Heart right ventricle (tissue), 16 donors: Measurements from ENCODE around the gene GRAP2. TPM values are rescaled to one million over a fixed set of nuclear protein-coding genes. Genes with fewer than 3 reads are reported as not detected.

ENCODE experiments used
- ATAC-seq, 8 donors: fragments of 200-7000 bp; cut with Tn5 transposase; one replicate each; pipeline ENCODE4 v1.9.1; 2020; ENCODE audit warnings: mild to moderate bottlenecking in 8 of 8, moderate library complexity in 8 of 8, moderate number of reproducible peaks in 1 of 8
- DNase-seq, 2 donors: peaks; one replicate each; pipeline ENCODE4 v3.0.0-alpha.2; 2020
- H3K27ac ChIP-seq, 10 donors: fragments of 200-600 bp; sonication (generic) in 2 of 10; one replicate each; pipeline versions ENCODE4 v1.5.0 to v1.8.0; 2020 to 2022; ENCODE audit warnings: mild to moderate bottlenecking in 3 of 10
- H3K27me3 ChIP-seq, 7 donors: fragments of 200-600 bp; one replicate each; pipeline ENCODE4 v1.8.0; 2021 to 2022; ENCODE audit warnings: mild to moderate bottlenecking in 2 of 7
- H3K36me3 ChIP-seq, 9 donors: fragments of 200-600 bp; sonication (generic) in 1 of 9; one replicate each; pipeline versions ENCODE4 v1.5.0 to v1.8.0; 2020 to 2022; ENCODE audit warnings: mild to moderate bottlenecking in 2 of 9
- H3K4me1 ChIP-seq, 9 donors: fragments of 200-600 bp; sonication (generic) in 1 of 9; one replicate each; pipeline versions ENCODE4 v1.5.0 to v1.8.0; 2020 to 2022; ENCODE audit warnings: mild to moderate bottlenecking in 4 of 9
- H3K4me3 ChIP-seq, 10 donors: fragments of 200-600 bp; sonication (generic) in 2 of 10; one replicate each; pipeline versions ENCODE4 v1.5.0 to v1.8.0; 2020 to 2022; ENCODE audit warnings: mild to moderate bottlenecking in 7 of 10, moderate library complexity in 2 of 10
- H3K9me3 ChIP-seq, 11 donors: fragments of 200-600 bp in 10 of 11; sonication (generic) in 2 of 11; one replicate each; pipeline versions ENCODE4 v1.5.0 to v1.8.0; 2013 to 2022; ENCODE audit warnings: mild to moderate bottlenecking in 2 of 11, control low read depth in 1 of 11, moderate library complexity in 1 of 11
- CTCF ChIP-seq, 9 donors: fragments of 200-600 bp; sonication (generic) in 2 of 9; IDR thresholded peaks; one replicate each; pipeline versions ENCODE4 v1.5.0 to v1.8.0; 2021 to 2022; ENCODE audit warnings: antibody characterized with exemption in 9 of 9, mild to moderate bottlenecking in 5 of 9, moderate library complexity in 1 of 9
- WGBS, 2 donors: extraction: QIAGEN DNeasy Blood & Tissue Kit; methylation state at CpG; one replicate each; pipeline ENCODE4 v1.1.7; 2013; ENCODE audit warnings: inconsistent platforms in 1 of 2; 5-methylcytosine and 5-hydroxymethylcytosine counted together
- intact Hi-C, 10 donors: fragments of 100-400 bp; cut with DNase I; formaldehyde crosslinking; loops; one replicate each; pipeline versions ENCODE4 v1.11.1 to v1.14.2; 2022
- polyA plus RNA-seq, 2 donors: library from polyadenylated mRNA; stranded (reverse); fragments of 200-250 nt; gene quantifications; one replicate each; pipeline ENCODE4 v1.2.3, GENCODE V29; 2013
- total RNA-seq, 10 donors: library from RNA; stranded (reverse); fragmentation: NEBNext Ultra II Directional in 3 of 10; extraction: Animal tissue kit (Norgen Biotek cat#: 25700) in 3 of 10; gene quantifications; one replicate each; pipeline versions ENCODE4 v1.2.1 to v1.2.4, GENCODE V29; 2021 to 2023
- donor health status: Arrhythmogenic right ventricular cardiomyopathy.
- donor health status: ischemic (EF 13 %, LVEDD 7.1; RV severe dilation, severe dysfunction).
- donor health status: healthy with polysubstance abuse.
- donor health status: DM: no; HTN: yes; CAD: no.
- donor health status: DM: no; HTN: no; CAD: no.
- donor health status: ischemic (EF 25% LVEDD 6.9; RV normal size, moderate dysfunction).
- donor health status: ischemic (EF 25% LVEDD 5.7; RV mildly dilated, moderate dysfunction).
- donor health status: healthy.
- donor health status: DM: yes; HTN: yes; CAD: no.
- donor health status: Ischemic cardiomyopathy.
- donor health status: ischemic (EF 35%, LVEDD 5.7; RV mildly dilated, moderate dysfunction).
- donor health status: nonischemic (EF 11% LVEDD 7.7; RV severe dilation, severe dysfunction).
- donor health status: DM: yes; HTN: yes; CAD: no.
- donor health status: PGD.
- donor health status: ischemic (EF 29% LVEDD 5.4; RV normal size, mild dysfunction).
- donor health status: nonischemic (EF 23%, LVEDD 6.1; RV moderate dilation, normal function).

The GRAP2 gene
- total and polyA plus RNA-seq, 12 donors, result 0.19 to 5.6 (median 0.60) TPM

GRCh38 chr22:39931251-39931650 is 30.4 kb downstream of the GRAP2 start:
- Histone ChIP-seq H3K27me3 (peaks cover 0 to 81% (median 51%) of the 10 kb centered on the region in 7 donors), H3K4me1 (peaks cover 0 to 31% (median 0%) of the 10 kb centered on the region in 9 donors), H3K9me3 (no peaks in the 10 kb centered on the region), H3K36me3 (no peaks in the 10 kb centered on the region), H3K4me3 (no peak overlapping the region), H3K27ac (no peak overlapping the region)
- ATAC-seq (no peak), DNase-seq (no peak)
- intact Hi-C loops, result loop anchor here in 2 of 10 donors (5.0 to 10.0 kb wide), 2 partner anchors 94 to 379 kb away; no protein-coding TSS in a partner anchor
- no peak for TF ChIP-seq CTCF (IDR thresholded peaks at IDR 0.05)
- WGBS, 2 donors, result 67 to 76% methylated on average over 2 of the region's 2 CpGs

DNA sequence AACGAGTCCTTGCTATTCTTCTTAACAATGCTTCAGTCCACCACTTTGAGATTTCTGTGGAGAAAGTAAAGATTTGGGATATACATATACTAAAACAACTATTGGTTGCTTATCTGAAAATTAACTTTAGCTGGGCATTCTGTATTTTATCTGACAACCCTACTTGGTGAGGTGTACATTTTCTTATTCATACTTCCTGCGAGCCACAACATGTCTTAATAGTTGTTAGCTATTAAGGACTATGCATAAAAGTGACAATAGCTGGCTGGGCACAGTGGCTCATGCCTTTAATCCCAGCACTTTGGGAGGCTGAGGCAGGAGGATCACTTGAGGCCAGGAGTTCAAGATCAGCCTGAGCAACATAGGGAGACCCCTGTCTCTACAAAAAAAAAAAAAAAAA is 31.3 kb downstream of the GRAP2 start:
- 68 to 75% methylated on average over 2 of the region's 2 CpGs for WGBS, 2 donors
- TF ChIP-seq CTCF (IDR thresholded peaks at IDR 0.05), result no peak
- H3K4me1 ChIP-seq, result peaks cover 0 to 32% (median 0%) of the 10 kb centered on the region in 9 donors
- no peak for ATAC-seq
- peaks cover 0 to 79% (median 44%) of the 10 kb centered on the region in 7 donors for H3K27me3 ChIP-seq
- no peaks in the 10 kb centered on the region for H3K9me3 ChIP-seq
- no peak overlapping the region for H3K4me3 ChIP-seq
- no peak for DNase-seq
- no peaks in the 10 kb centered on the region for H3K36me3 ChIP-seq
- no peak overlapping the region for H3K27ac ChIP-seq
- intact Hi-C loops, result loop anchor here in 3 of 10 donors (2.0 to 10.0 kb wide), 3 partner anchors 93 to 380 kb away; no protein-coding TSS in a partner anchor

GRCh38 chr22:39932918-39933649 is 32.2 kb downstream of the GRAP2 start:
- peaks cover 0 to 77% (median 46%) of the 10 kb centered on the region in 7 donors for H3K27me3 ChIP-seq
- H3K4me1 ChIP-seq, result peaks cover 0 to 32% (median 0%) of the 10 kb centered on the region in 9 donors
- peak in 7 of 9 donors; percentile 47 to 69 (median 55) for TF ChIP-seq CTCF (IDR thresholded peaks at IDR 0.05)
- H3K4me3 ChIP-seq, result no peak overlapping the region
- ATAC-seq, result no peak
- intact Hi-C loops, result loop anchor here in 3 of 10 donors (2.0 to 10.0 kb wide), 3 partner anchors 92 to 381 kb away; no protein-coding TSS in a partner anchor
- H3K9me3 ChIP-seq, result no peaks in the 10 kb centered on the region
- H3K36me3 ChIP-seq, result no peaks in the 10 kb centered on the region
- no peak for DNase-seq
- no peak overlapping the region for H3K27ac ChIP-seq
- 66 to 72% methylated on average over 7 of the region's 7 CpGs for WGBS, 2 donors

GRCh38 chr22:39933741-39934140 is 32.9 kb downstream of the GRAP2 start:
- Histone ChIP-seq H3K27ac (no peak overlapping the region), H3K27me3 (peaks cover 0 to 70% (median 42%) of the 10 kb centered on the region in 7 donors), H3K36me3 (no peaks in the 10 kb centered on the region), H3K9me3 (no peaks in the 10 kb centered on the region), H3K4me1 (peaks cover 0 to 27% (median 0%) of the 10 kb centered on the region in 9 donors), H3K4me3 (no peak overlapping the region)
- ATAC-seq (no peak), DNase-seq (no peak)
- TF ChIP-seq CTCF (IDR thresholded peaks at IDR 0.05), result no peak
- intact Hi-C loops, result loop anchor here in 3 of 10 donors (2.0 to 10.0 kb wide), 3 partner anchors 91 to 381 kb away; no protein-coding TSS in a partner anchor
- 82 to 84% methylated on average over 8 of the region's 8 CpGs for WGBS, 2 donors
